NCI-H1105 treated with DMSO at 0.1 percent for 48 hours (cell line): ENCODE measurements around the gene RBCK1.
A peak's percentile ranks its signal among the peaks of the same experiment; 100 is the strongest.
"Not testable (repeated sequence)": the region's sequence is repeated elsewhere in the genome, so short reads cannot be mapped to it uniquely, and the experiment has no call there.

Experiments
- DNase-seq: peaks from one replicate; lab custom pipeline; 2025; lab: John Stamatoyannopoulos, UW

RBCK1 gene

DNA sequence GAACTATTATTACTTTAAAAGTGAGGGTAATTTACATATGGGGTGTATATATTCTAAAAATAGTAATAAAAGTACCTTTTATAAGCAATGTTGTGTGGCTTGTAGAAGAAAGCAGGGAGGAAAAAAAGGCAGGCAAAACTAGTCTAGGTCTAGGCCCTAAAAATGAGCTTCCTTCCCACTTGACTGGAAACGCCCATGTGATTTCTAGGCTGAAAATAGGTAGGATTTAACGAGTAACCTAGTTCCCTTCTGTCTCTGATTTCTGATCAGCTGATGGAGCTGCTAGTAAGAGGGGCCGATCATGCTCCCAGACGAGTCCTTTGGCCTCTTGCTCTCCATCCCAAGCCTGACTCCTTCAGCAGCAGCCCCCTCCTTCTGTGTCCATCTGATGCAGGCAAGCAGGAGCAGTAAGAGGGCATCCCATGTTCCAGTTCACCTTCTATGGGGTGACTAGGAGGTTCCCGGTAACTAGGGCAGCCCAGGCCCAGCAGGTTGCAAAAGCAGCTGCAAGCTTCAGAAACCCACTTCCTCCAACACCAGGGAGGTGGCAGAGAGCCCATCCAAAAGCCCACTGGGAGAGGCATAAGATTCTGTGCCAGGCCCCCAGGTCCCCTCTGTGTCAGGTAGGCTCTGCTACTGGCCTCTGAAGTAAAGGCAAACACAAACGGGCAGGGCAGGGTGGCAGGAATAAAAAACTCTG lies 29.8 kb downstream of the RBCK1 start:
- no peak for DNase-seq

DNA sequence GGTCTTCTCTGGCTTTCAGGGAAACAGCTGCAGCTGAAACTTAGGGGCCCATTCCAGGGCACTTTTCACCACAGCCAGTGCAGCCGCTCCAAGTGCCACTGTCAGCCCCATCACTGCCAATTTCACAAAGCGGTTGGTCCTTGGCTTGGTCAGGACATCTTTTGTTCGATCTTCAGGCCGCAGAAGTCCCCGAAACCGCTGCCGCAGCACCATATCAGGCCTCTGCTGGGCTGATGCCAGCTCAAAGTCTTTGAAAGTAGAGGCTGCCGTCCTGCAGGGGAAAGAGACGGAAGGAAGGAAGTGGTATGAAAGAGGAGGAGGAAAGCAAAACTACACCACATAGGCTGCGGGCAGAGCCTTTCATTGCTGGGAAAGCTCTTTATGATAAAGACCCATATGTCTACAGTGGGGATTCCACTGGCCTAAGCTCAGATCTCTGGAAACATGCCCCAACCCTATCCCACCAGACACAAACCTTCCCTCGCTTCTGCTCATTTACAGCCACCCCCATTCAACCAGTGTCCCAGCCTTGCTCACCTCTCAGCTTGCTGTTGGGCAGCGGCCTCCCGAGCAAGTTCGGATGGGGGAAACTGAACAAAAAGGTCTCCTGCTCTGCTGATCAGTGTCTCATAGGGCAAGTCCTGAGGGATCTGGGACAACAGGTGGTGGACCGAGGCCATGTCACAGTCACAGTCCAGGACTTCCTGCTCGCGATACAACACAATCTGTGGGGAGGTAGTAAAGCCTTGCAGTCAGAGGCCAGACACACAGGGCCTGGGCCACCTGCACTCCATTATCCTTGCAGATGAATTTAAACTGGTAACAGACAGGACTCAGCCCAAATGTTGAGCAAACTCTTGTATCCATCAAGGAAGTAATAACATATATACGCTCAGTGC lies 30.7 kb downstream of the RBCK1 start:
- DNase-seq = no peak

DNA sequence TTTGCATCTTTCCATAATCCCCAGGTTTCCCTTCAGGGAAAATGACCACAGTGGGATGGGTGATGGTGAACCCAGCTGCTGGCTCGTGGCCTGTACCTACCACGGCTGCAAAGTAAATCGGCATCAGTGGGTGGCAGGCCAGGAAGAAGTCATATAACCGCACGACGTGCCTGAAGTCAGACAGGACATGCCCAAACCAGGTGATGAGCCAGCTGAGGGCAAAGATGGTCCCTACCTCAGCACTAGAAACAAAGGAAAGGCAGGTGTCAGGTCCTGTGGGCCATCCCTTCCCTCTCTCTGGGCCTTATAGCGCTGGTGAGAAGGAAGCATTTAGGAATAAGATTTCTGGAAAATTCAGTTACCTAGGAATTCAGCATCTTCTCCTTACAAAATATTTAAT lies 32.0 kb downstream of the RBCK1 start:
- DNase-seq = no peak

DNA sequence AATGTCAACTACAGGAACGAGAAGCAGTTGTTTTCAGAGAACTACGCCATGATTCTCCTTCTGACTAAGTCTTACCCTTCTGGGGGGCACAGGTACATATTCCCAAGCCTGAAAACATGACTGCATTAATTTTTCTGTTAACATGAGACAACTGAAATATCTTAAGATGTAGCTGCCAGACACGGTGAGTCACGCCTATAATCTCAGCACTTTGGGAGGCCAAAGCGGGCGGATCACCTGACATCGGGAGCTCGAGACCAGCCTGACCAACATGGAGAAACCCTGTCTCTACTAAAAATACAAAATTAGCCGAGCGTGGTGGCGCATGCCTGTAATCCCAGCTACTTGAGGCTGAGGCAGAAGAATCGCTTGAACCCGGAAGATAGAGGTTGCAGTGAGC lies 32.5 kb downstream of the RBCK1 start:
- no peak for DNase-seq

DNA sequence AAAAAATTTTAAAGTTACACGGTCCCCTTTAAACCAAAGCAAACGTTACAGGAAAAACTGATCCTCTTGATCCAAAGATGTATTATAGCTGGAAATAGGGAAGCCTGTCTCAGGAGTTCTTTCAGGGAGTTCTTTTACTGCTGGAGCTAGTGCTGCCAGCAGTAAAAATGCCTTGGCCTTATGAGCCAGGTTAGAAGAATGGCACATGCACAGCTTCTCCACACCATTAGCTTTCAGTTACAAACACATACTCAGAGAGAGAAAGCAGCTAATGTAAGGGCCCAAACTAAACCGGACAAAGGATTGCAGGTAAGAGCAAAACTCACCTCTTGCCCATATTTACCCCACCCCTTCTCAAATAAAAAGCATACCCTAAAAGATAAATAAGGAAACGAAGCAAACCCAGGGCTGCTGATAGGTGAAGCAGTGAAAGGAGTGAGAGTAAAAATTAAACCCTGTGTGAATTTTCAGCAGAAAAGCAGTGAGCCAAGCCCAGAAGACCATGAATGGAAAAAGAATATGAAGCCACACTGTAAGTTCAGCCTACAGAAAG lies 35.2 kb downstream of the RBCK1 start:
- DNase-seq = no peak

DNA sequence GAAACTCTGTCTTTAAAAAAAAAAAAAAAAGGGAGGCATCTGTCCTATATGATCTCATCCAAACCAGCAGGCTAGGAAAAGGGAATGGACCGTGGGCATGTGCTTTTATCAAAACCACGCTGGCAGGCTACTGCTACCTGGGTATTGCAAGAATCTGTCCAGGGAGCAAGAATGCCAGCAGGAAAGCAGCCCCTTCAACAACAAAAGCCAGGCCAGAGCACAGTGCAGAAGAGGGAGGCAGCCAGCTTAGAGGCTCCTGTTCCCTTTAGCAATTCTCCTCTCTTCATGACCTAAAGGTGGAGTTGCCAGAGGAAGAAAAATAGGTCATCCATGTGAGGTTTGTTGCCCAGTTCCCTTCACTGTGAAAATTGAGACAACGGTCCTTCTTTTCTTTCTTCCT lies 36.0 kb downstream of the RBCK1 start:
- DNase-seq = no peak

DNA sequence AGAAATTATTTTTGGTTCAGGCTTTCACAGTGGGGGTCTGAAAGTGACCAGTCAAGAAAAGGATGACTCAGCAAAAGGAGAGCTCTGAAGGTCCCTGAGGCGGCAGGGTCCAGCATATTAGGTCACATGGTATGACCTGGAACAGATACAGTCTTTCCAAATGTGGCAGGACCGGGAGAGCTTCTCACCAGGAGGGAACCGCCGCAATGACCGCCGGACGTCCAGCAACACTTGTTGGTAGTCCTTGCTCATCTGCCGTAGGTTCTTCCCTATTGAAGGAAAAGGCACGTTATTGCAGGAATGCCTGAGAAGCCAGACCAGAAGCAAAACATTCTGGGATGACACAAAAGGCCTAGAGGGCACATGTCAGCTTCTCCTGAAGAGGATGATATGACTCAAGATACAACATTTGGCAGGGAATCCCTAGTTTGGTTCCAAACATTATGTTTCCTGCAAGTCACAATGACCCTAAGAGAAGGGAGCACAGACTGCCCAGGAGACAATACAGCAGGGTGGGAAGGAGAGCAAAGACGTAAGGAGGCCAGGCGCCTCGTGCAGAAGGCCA lies 36.8 kb downstream of the RBCK1 start:
- DNase-seq = no peak

DNA sequence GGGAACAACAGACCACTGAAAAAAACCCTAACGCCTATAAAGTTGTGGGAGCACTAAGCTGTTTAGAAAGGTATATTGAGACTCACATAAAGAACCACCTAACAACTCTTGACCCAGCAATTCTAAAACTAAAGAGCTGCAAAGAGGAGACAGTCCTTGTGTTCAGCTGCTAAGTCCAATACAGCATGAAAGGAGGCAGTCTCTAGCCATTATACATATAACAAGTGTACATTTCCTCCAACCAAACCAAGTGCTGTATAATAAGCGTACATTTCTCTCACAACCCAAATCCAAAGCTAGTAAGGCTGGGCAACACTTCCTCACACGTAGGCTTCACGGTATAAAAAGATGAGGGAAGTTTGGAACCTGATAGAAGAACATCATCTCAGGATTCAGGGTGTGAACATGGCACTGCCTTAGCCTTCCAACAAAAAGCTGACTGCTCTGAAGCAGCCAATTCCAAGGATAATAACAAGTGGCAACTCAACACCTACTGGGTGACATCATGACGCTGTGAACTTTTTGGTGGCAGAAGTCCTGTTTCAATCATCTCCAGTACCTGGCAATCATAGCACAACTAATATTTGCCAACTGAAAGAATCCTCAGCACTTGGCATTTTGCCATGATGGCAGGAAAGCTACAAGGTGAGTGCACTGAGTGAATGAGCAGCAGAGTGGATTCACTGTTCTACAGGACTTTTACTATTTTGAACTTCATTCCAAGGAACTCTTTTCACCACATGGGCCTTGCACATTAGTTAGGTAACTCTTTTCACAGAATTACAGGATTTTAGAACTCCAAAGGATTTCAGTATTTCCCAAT lies 37.6 kb downstream of the RBCK1 start:
- DNase-seq = no peak

DNA sequence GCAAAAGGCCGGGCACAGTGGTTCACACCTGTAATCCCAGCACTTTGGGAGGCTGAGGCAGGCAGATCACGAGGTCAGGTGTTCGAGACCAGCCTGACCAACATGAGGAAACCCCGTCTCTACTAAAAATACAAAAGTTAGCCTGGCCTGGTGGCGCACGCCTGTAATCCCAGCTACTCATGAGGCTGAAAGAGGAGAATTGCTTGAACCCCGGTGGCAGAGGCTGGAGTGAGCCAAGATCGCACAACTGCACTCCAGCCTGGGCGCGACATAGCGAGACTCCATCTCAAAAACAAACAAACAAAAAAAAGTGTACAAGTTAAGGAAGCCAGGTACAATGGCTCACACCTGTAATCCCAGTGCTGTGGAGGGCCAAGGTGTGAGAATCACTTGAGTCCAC lies 43.9 kb downstream of the RBCK1 start:
- not testable (repeated sequence) for DNase-seq

DNA sequence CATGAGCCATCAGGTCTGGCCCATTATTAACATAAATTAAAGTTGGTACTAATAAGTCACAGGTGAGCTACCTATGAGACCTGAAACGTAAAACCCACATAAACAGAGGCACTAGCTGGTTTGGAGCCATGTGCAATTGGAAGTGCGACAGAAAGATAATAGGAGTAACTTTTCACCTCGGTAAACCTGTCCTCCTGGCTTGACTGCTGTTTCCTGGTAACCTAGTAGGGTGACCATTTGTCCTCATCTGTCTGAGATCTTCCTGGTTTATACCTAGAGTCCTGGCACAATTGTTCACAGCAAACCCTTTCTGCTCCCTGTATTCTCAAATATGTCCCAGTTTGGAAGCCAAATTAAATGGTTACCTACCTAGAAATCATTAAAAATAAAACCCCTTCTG lies 46.9 kb downstream of the RBCK1 start:
- DNase-seq = no peak

DNA sequence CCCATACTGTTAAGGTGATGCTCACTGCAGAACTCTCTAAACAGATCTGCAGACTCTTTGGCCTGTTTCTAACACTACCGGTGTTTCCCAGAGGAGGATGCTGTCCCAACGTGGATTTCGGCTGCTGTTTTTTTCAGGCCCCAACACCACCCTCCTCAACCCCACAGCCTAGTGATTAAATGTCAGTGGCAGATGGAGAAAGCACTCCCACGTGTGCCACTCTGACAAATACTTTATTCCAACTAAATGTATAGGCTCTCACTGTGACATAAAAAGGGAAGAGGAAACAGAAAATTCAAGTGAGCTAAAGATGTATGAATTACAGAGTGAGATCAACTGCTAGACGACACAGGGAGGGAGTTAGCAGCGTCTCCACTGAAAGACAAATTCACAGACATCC lies 50.7 kb downstream of the RBCK1 start:
- DNase-seq = no peak

DNA sequence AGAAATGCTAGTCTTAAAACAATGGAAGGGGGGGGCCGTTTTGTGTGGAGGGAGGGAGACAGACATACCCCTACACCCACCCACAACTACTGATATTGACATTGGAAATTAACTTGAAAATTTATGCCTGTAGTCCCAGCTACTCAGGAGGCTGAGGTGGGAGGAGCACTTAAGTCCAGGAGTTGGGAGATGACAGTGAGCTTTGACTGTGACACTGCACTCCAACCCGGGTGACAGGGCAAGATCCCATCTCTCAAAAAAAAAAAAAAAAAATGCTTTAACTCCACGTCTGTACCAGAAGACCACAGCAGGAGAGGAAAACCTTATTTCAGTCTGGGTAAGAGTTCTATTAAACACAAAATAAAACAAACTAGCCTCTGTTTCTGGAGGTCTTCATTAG lies 52.1 kb downstream of the RBCK1 start:
- DNase-seq = no peak

DNA sequence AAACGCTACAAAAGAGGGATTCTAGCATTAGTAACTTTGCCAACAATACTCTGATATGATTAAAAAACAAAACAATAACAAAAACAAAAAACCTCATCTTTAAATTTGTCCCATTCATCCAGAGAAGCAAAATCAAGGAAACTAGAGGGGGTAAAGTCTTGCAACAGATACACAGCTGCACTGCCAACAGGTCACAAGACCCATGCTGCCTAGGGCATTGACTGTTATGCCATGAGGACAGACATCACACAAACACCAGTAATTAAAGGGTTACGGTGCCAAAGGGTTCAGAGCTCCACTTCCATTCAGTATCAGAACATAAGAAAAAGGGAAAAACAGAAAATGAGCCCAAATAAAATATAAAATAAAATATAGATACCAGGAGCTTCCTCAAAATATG lies 52.6 kb downstream of the RBCK1 start:
- DNase-seq = no peak

DNA sequence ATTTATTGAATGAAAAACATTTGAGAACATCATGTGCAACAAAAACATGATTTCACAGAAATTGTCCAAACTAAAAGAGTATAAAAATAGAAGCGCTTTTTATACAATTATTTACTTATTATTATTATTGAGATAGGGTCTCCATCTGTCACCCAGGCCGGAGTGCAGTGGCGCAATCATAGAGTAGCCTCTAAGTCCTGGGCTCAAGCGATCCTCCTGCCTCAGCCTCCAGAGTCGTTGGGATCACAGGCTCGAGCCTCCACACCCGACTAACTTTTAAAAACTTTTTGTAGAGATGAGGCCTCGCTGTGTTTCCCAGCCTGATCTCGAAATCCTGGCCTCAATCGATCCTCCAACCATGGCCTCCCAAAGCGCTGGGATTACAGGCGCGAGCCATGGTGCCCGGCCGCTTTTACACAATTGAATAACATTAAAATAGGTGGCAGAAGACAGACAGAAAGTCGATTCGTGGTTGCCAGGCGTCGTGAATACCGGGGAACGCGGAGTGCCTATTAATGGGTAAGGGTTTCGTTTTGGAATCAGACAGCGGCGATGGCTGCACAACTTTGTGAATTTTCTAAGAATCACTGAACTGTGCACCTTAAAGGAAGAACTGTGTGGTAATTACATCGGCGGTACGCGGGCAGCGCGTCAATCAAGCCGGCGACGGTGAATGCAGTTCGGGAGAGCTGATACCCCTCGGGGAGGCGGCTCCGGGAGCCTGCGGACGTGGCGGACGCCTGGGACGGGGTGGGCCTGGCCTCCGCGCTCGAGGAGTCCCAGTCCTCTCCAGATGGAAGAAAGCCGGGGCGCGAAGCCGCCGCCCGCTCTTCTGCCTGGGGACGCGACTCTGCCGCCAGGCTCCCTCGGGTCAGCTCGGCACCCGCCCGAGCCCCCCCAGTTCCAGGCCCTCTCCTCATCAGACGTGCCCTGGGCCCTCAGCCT lies 53.4 kb downstream of the RBCK1 start:
- peak; percentile 43 for DNase-seq

DNA sequence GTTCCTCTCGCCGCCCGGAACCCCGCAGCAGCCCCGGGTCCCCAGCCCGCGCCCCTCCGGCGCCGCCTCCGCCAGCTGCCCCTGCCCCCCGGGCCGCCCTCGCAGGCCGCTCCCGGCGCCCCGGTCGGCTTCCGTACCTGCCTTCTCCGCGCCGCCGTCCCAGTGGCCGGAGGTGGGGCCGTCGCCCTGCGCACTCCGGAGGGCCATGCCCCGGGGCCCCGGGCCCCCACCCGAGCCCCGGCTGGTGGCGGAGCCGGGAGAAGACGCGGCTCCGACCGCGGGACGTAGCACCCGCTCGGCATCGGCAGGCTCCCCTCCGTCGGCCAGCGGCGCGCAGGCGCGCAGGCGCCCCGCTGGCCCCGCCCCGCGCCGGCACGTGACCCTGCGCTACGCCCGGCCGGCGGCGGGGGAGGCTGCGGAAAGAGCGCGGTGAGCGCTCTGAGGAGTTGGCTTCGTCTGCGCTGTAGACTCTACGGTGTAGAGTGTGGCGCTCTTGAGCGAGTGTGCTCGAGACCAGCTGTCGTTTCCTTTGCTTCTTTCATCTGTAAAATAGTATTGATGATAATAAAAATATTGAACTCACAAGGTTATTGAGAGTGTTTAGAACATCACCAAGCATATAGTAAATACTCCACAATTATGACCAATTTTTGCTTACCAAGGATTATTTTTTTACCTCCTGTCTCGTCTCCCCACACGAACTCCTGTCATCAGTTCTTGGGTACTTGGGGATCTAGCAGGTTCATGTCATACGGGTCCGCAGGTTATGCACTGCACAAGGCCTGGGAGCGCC lies 54.3 kb downstream of the RBCK1 start, which contains the start of gene TBC1D20:
TBC1D20 (minus strand) TSS at position 335 of the 793 bp plus-strand sequence; CDS start at position 207, 128 bp downstream.
- DNase-seq = peak; percentile 83

DNA sequence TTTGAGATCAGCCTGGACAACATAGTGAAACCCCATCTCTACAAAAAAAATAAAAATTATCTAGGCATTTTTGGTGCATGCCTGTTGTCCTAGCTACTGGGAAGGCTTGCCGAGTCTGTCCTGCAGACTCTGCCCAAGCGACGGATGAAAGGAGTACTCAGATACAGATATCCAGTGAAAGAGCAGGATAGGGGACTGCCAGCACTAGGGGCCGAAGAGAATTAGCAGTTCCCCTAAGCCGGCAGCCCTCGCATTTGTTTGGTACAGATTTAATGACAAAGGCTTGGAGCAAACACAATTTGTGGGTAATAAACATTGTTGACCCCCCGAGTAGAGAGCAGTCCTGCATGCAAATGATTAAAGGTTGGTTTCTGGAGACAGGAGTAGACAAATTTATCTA lies 59.7 kb downstream of the RBCK1 start:
- no peak for DNase-seq

DNA sequence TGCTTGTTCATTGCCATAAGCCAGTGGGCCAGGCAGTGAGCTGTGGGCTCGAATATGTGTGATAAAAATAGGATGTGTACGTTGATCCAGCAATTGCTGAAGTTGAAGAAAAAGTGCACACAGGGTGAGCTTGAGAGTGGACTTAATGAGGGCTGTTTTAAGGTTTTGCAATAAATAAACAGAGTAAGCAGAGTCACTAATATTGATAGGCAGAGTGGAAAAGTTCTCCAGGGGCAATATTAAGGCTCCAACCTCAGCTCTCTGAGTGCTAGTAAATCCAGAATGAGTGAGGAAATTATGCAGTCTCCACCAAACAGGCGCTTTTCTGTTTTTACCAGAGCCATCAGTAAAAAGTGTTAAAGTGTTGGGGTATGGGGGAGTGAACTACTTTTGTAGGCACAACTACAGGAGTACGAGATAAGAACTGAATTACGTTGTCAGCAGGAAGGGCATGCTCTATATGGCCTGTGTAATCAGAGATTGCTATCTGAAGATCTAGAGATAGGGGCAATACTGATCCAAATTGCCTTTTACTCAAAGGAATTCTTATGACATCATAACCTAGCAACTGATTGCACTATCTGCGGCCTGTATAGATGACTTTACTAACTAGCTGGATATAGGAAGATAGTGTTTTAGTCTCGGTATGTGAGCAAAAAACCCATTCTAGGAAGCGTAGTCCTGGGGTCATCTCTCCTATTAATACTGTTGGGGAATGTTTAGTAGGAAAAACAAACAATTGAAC lies 61.8 kb downstream of the RBCK1 start:
- DNase-seq = no peak

DNA sequence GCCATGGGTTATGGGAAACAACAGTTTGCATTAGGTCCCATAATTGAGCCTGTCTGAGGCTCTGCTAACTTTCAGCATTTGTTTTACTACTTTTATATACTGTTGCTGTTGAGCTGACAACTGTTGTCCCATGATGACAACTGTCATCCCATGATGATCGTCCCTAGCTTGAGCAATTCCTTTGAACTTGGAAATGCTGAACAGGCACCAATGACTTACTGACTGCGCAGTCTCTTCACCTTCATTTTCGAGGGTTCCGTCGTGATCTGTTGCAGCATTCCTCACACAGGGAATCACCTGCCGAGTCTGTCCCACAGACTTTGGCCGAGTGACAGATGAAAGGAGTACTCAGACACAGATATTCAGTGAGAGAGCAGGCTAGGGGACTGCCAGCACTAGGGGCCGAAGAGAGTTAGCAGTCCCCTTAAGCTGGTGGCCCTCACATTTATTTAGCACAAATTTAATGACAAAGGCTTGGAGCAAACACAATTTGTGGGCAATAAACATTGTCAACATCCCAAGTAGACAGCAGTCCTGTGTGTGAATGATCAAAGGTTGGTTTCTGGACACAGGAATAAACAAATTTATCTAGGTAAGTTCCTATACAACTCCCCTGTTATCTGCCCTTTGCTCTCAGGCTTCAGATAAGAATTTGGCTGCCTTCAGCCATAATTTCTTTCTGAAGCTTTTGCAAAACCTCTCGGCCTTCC lies 64.2 kb downstream of the RBCK1 start:
- DNase-seq = no peak
